ENCODE results near the gene RTL9. TPM values are rescaled to one million over a fixed set of nuclear protein-coding genes. Genes with fewer than 3 reads are reported as not detected.
"Not testable (repeated sequence)": the region's sequence is repeated elsewhere in the genome, so short reads cannot be mapped to it uniquely, and the experiment has no call there.

RTL9 gene
- total and polyA plus RNA-seq, 12 donors, result 0.04 to 1.3 (median 0.08) TPM; not detected in 1

GRCh38 chrX:110322603-110323002 is 36.0 kb upstream of the RTL9 start:
- intact Hi-C loops (cut with DNase I), result no loop called here
- H3K27me3 ChIP-seq, result no peaks in the 10 kb centered on the region
- DNase-seq, result no peak
- no peaks in the 10 kb centered on the region for H3K4me1 ChIP-seq (replicated peaks in 1 of 2)
- no peak overlapping the region for H3K4me3 ChIP-seq
- TF ChIP-seq POLR2A (IDR thresholded peaks at IDR 0.05) (no peak), CTCF (IDR thresholded peaks at IDR 0.05) (no peak)
- 46 to 58% (median 49%) methylated on average over 3 to 4 of the region's 4 CpGs for WGBS, 4 donors
- no peak overlapping the region for H3K27ac ChIP-seq
- no peaks in the 10 kb centered on the region for H3K9me3 ChIP-seq (replicated peaks in 1 of 3)
- H3K36me3 ChIP-seq (replicated peaks in 1 of 2), result no peaks in the 10 kb centered on the region

- no peaks in the 10 kb centered on the region for H3K36me3 ChIP-seq (replicated peaks in 1 of 2)
- intact Hi-C loops (cut with DNase I), result no loop called here
- H3K4me1 ChIP-seq (replicated peaks in 1 of 2), result no peaks in the 10 kb centered on the region
- H3K27me3 ChIP-seq, result no peaks in the 10 kb centered on the region
- H3K27ac ChIP-seq, result no peak overlapping the region
- TF ChIP-seq POLR2A (IDR thresholded peaks at IDR 0.05) (no peak), CTCF (IDR thresholded peaks at IDR 0.05) (no peak)
- no peaks in the 10 kb centered on the region for H3K9me3 ChIP-seq (replicated peaks in 1 of 3)
- no peak overlapping the region for H3K4me3 ChIP-seq
- DNase-seq, result no peak
- WGBS, 4 donors, result 78 to 94% (median 87%) methylated on average over 4 of the region's 4 CpGs
Observed at GRCh38 chrX:110326712-110327111, 31.9 kb upstream of the RTL9 start.

- intact Hi-C loops (cut with DNase I), result no loop called here
- 81 to 92% (median 86%) methylated on average over 1 of the region's 1 CpG for WGBS, 4 donors
- TF ChIP-seq POLR2A (IDR thresholded peaks at IDR 0.05), result no peak
- TF ChIP-seq CTCF (IDR thresholded peaks at IDR 0.05), result no peak
- H3K27me3 ChIP-seq, result no peaks in the 10 kb centered on the region
- no peak for DNase-seq
- H3K4me1 ChIP-seq (replicated peaks in 1 of 2), result no peaks in the 10 kb centered on the region
- no peaks in the 10 kb centered on the region for H3K36me3 ChIP-seq (replicated peaks in 1 of 2)
- no peak overlapping the region for H3K4me3 ChIP-seq
- no peak overlapping the region for H3K27ac ChIP-seq
- H3K9me3 ChIP-seq (replicated peaks in 1 of 3), result no peaks in the 10 kb centered on the region
Observed at GRCh38 chrX:110327336-110327735, 31.3 kb upstream of the RTL9 start.

- WGBS, 4 donors, result 77 to 100% (median 96%) methylated on average over 1 of the region's 1 CpG
- H3K9me3 ChIP-seq (replicated peaks in 1 of 3); DNase-seq; H3K27me3 ChIP-seq; H3K4me3 ChIP-seq; intact Hi-C loops (cut with DNase I); H3K36me3 ChIP-seq (replicated peaks in 1 of 2); H3K4me1 ChIP-seq (replicated peaks in 1 of 2); H3K27ac ChIP-seq: not testable (repeated sequence)
Observed at GRCh38 chrX:110328613-110329012, 30.0 kb upstream of the RTL9 start.

- H3K27me3 ChIP-seq, result no peaks in the 10 kb centered on the region
- no peak for DNase-seq
- WGBS, 4 donors, result 58 to 78% (median 63%) methylated on average over 3 of the region's 3 CpGs
- no peak overlapping the region for H3K27ac ChIP-seq
- no peaks in the 10 kb centered on the region for H3K36me3 ChIP-seq (replicated peaks in 1 of 2)
- no peaks in the 10 kb centered on the region for H3K4me1 ChIP-seq (replicated peaks in 1 of 2)
- H3K9me3 ChIP-seq (replicated peaks in 1 of 3), result no peaks in the 10 kb centered on the region
- intact Hi-C loops (cut with DNase I), result no loop called here
- no peak overlapping the region for H3K4me3 ChIP-seq
- TF ChIP-seq POLR2A (IDR thresholded peaks at IDR 0.05) (no peak), CTCF (IDR thresholded peaks at IDR 0.05) (no peak)
Observed at GRCh38 chrX:110331444-110332030, 27.1 kb upstream of the RTL9 start.

- H3K4me3 ChIP-seq; H3K9me3 ChIP-seq (replicated peaks in 1 of 3); H3K27ac ChIP-seq; H3K4me1 ChIP-seq (replicated peaks in 1 of 2); intact Hi-C loops (cut with DNase I); H3K36me3 ChIP-seq (replicated peaks in 1 of 2); DNase-seq; H3K27me3 ChIP-seq: not testable (repeated sequence)
- WGBS, 4 donors, result 54 to 92% (median 86%) methylated on average over 1 of the region's 1 CpG
Observed at GRCh38 chrX:110333458-110333857, 25.2 kb upstream of the RTL9 start.

Data from adrenal gland (tissue), 12 donors.